Esophagus squamous epithelium (tissue), 4 donors: ENCODE measurements around the gene ZNF280A.

Source experiments
- POLR2A ChIP-seq, 4 donors: fragments of 450-650 bp; IDR thresholded peaks; one replicate each; pipeline ENCODE4 v1.6.1; 2017; ENCODE audit warnings: antibody characterized with exemption in 4 of 4, mild to moderate bottlenecking in 4 of 4, moderate library complexity in 3 of 4
- TF ChIP-seq, protein P1 (sequence below), 6 experiments: fragments of 450-650 bp in 4 of 6; fragments of 200-600 bp in 2 of 6; sonication (generic) in 2 of 6; IDR thresholded peaks; one replicate each; pipeline ENCODE4 v1.5.1; 2016 to 2019; ENCODE audit warnings: antibody characterized with exemption in 6 of 6, mild to moderate bottlenecking in 4 of 6, moderate library complexity in 4 of 6

DNA sequence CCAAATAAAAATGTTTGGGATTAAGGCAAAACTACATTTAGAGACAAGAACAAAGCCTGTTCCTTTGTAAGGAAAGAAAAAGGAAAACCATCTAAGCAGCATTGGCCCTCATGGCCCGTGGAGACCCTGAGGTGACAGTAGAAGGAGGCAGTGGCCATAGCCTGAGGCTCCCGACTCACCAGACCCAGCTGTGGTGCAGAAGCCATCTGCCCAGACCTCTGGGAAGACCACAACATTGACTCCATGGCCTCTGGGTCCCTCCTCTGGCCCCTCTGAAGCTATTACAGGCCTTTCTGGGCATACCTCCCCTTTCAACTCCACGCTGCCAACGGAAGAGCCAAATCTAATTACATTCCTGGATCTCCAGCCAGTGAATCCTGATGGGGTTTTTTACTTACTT, 32.6 kb upstream of the ZNF280A start:
- TF ChIP-seq POLR2A (IDR thresholded peaks at IDR 0.05), result no peak
- TF ChIP-seq, protein P1, sequence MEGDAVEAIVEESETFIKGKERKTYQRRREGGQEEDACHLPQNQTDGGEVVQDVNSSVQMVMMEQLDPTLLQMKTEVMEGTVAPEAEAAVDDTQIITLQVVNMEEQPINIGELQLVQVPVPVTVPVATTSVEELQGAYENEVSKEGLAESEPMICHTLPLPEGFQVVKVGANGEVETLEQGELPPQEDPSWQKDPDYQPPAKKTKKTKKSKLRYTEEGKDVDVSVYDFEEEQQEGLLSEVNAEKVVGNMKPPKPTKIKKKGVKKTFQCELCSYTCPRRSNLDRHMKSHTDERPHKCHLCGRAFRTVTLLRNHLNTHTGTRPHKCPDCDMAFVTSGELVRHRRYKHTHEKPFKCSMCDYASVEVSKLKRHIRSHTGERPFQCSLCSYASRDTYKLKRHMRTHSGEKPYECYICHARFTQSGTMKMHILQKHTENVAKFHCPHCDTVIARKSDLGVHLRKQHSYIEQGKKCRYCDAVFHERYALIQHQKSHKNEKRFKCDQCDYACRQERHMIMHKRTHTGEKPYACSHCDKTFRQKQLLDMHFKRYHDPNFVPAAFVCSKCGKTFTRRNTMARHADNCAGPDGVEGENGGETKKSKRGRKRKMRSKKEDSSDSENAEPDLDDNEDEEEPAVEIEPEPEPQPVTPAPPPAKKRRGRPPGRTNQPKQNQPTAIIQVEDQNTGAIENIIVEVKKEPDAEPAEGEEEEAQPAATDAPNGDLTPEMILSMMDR (IDR thresholded peaks at IDR 0.05), result no peak
